AG10803 (cell line): ENCODE data around the gene ZNF407.
A peak's percentile ranks its signal among the peaks of the same experiment; 100 is the strongest.

Source experiments
- DNase-seq: peaks from one replicate; pipeline ENCODE4 v3.0.0; 2010; ENCODE audit warnings: low read depth
- H3K4me3 ChIP-seq: 2 replicates; pipeline ENCODE4 v1.5.1; 2011; ENCODE audit warnings: mild to moderate bottlenecking, low read length, control low read depth
- CTCF ChIP-seq: conservative IDR thresholded peaks from 2 replicates; pipeline ENCODE4 v1.5.1; 2011; ENCODE audit warnings: mild to moderate bottlenecking, low read length, control low read depth, inconsistent platforms

ZNF407 gene

GRCh38 chr18:74731097-74731496 is 133.4 kb downstream of the ZNF407 start:
- TF ChIP-seq CTCF: no peak
- DNase-seq: peak; percentile 81
- H3K4me3 ChIP-seq: no peak overlapping the region

GRCh38 chr18:74732380-74732779 is 134.7 kb downstream of the ZNF407 start:
- no peak for DNase-seq
- no peak overlapping the region for H3K4me3 ChIP-seq
- TF ChIP-seq CTCF: no peak

GRCh38 chr18:74733598-74733997 is 135.9 kb downstream of the ZNF407 start:
- no peak for TF ChIP-seq CTCF
- H3K4me3 ChIP-seq: no peak overlapping the region
- no peak for DNase-seq

GRCh38 chr18:74734013-74734444 is 136.4 kb downstream of the ZNF407 start:
- H3K4me3 ChIP-seq: no peak overlapping the region
- TF ChIP-seq CTCF: no peak
- DNase-seq: no peak

GRCh38 chr18:74739926-74740325 is 142.3 kb downstream of the ZNF407 start:
- DNase-seq: no peak
- no peak overlapping the region for H3K4me3 ChIP-seq
- TF ChIP-seq CTCF: no peak

GRCh38 chr18:74742573-74743243 is 145.0 kb downstream of the ZNF407 start:
- no peak for TF ChIP-seq CTCF
- peak; percentile 24 for DNase-seq
- no peak overlapping the region for H3K4me3 ChIP-seq

GRCh38 chr18:74745633-74746403 is 148.1 kb downstream of the ZNF407 start:
- TF ChIP-seq CTCF: no peak
- peak; percentile 60 for DNase-seq
- no peak overlapping the region for H3K4me3 ChIP-seq
